ENCODE data around the gene RERE.

The RERE gene

DNA sequence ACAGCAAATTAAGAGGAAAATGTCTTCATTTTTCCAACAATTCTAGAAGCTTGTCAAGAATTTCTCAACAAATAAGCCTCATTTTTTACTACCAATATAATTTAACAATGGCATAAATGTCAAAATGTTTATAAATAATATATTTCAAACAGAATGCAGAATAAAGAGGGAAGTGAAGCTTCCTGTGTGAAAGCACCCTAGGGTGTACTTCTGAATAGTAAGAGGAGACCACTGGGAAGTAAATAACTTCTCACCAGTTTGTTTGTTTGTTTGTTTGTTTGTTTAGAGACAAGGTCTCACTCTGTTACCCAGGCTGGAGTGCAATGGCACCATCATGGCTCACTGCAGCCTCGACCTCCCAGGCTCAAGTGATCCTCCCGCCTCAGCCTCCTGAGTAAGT is 255.2 kb downstream of the RERE start:
- no peak overlapping the region for H3K4me3 ChIP-seq (ENCODE audit: insufficient read depth, low read length, poor library complexity, severe bottlenecking)
- no peaks in the 10 kb centered on the region for H3K79me2 ChIP-seq (ENCODE audit: insufficient read depth, low read length)
- H3K4me2 ChIP-seq (ENCODE audit: low read depth, low read length, poor library complexity, severe bottlenecking): peak overlapping the region; percentile 20
- H3K27me3 ChIP-seq (ENCODE audit: low read length): no peaks in the 10 kb centered on the region
- H3K9ac ChIP-seq (ENCODE audit: low read length): no peak overlapping the region
- H3K36me3 ChIP-seq (ENCODE audit: low read length): no peaks in the 10 kb centered on the region
- no peaks in the 10 kb centered on the region for H4K20me1 ChIP-seq (ENCODE audit: low read depth, low read length)
- no peaks in the 10 kb centered on the region for H3K9me3 ChIP-seq (ENCODE audit: insufficient read depth, low read length)
- H3K27ac ChIP-seq (ENCODE audit: low read depth, low read length): no peak overlapping the region
- TF ChIP-seq, protein P1, sequence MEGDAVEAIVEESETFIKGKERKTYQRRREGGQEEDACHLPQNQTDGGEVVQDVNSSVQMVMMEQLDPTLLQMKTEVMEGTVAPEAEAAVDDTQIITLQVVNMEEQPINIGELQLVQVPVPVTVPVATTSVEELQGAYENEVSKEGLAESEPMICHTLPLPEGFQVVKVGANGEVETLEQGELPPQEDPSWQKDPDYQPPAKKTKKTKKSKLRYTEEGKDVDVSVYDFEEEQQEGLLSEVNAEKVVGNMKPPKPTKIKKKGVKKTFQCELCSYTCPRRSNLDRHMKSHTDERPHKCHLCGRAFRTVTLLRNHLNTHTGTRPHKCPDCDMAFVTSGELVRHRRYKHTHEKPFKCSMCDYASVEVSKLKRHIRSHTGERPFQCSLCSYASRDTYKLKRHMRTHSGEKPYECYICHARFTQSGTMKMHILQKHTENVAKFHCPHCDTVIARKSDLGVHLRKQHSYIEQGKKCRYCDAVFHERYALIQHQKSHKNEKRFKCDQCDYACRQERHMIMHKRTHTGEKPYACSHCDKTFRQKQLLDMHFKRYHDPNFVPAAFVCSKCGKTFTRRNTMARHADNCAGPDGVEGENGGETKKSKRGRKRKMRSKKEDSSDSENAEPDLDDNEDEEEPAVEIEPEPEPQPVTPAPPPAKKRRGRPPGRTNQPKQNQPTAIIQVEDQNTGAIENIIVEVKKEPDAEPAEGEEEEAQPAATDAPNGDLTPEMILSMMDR (IDR thresholded peaks at IDR 0.05; ENCODE audit: insufficient read depth, low read length, poor library complexity, severe bottlenecking): no peak
- TF ChIP-seq EZH2phosphoT487 (conservative IDR thresholded peaks at IDR 0.05; ENCODE audit: low read length): no peak
- H2AFZ ChIP-seq (ENCODE audit: low read depth, low read length, severe bottlenecking): no peak overlapping the region
- no peaks in the 10 kb centered on the region for H3K9me2 ChIP-seq (replicated peaks; ENCODE audit: insufficient read depth, low read length)
- no peaks in the 10 kb centered on the region for H3F3A ChIP-seq (ENCODE audit: insufficient read depth)

DNA sequence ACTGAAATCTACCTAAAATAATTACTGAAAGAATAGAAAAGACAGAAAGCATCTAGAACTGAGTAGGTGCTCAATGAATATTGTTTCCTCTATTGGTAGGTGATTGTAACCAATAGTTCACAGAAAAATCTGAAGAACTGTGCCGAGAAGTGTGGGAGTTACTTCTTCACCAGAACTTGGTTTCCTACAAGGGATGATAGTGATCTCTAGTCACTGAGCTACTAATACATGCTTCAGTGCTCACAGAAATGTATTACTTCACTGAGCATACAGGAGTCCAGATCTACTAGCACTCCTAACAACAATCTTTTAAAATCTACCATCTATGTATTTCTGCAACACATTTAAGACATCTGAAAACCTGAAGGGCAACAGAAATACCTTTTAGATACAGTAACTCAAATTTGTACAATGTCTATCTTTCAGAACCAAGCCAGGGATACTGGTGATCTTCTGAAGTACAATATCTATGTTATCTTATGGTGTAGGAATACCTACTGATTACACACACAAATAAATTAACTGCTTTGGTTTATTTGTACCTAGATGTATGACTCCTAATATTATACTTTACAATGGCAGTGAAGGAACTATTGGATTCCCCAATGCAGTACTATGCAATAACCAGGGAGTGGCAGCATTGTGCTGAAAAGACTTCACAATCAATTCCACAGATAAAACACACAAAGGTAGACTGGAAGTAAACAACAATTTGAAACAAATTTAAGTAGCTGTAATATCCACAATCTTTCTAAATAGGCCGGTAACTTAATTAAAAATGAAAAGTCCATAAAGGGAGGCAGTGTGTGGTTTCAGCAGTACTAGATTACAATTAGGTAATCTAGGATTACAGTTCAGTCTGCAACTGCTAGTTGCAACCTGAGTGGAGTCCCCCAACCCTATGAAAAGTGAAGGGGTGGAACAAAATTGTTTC is 256.6 kb downstream of the RERE start:
- TF ChIP-seq EZH2phosphoT487 (conservative IDR thresholded peaks at IDR 0.05; ENCODE audit: low read length): no peak
- TF ChIP-seq, protein P1 (IDR thresholded peaks at IDR 0.05; ENCODE audit: insufficient read depth, low read length, poor library complexity, severe bottlenecking): peak; percentile 88
- no peak overlapping the region for H3K27ac ChIP-seq (ENCODE audit: low read depth, low read length)
- H3F3A ChIP-seq (ENCODE audit: insufficient read depth): no peaks in the 10 kb centered on the region
- no peaks in the 10 kb centered on the region for H3K27me3 ChIP-seq (ENCODE audit: low read length)
- H2AFZ ChIP-seq (ENCODE audit: low read depth, low read length, severe bottlenecking): no peak overlapping the region
- no peak overlapping the region for H3K4me2 ChIP-seq (ENCODE audit: low read depth, low read length, poor library complexity, severe bottlenecking)
- no peak overlapping the region for H3K9ac ChIP-seq (ENCODE audit: low read length)
- H3K36me3 ChIP-seq (ENCODE audit: low read length): no peaks in the 10 kb centered on the region
- H3K4me3 ChIP-seq (ENCODE audit: insufficient read depth, low read length, poor library complexity, severe bottlenecking): no peak overlapping the region
- no peaks in the 10 kb centered on the region for H4K20me1 ChIP-seq (ENCODE audit: low read depth, low read length)
- H3K79me2 ChIP-seq (ENCODE audit: insufficient read depth, low read length): no peaks in the 10 kb centered on the region
- no peaks in the 10 kb centered on the region for H3K9me3 ChIP-seq (ENCODE audit: insufficient read depth, low read length)
- no peaks in the 10 kb centered on the region for H3K9me2 ChIP-seq (replicated peaks; ENCODE audit: insufficient read depth, low read length)

DNA sequence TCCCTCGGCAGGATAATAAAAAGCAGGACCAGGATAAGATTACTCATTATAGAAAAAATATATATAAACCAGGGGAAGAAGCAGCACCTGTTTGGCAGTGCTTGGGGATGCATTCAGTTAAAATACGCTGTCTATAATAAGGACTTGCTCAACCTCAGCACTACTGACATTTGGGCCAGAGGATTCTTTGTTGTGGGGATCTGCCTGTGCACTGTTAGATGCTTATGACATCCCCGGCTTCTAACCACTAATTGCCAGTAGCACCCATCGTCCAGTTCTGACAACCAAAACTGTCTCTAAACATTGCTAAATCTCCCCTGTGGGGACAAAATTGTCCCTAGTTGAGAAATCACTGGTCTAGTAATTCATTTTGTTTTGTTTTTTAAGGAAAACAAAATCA is 257.4 kb downstream of the RERE start:
- no peaks in the 10 kb centered on the region for H3K79me2 ChIP-seq (ENCODE audit: insufficient read depth, low read length)
- H3K4me2 ChIP-seq (ENCODE audit: low read depth, low read length, poor library complexity, severe bottlenecking): no peak overlapping the region
- no peaks in the 10 kb centered on the region for H3F3A ChIP-seq (ENCODE audit: insufficient read depth)
- TF ChIP-seq, protein P1 (IDR thresholded peaks at IDR 0.05; ENCODE audit: insufficient read depth, low read length, poor library complexity, severe bottlenecking): no peak
- TF ChIP-seq EZH2phosphoT487 (conservative IDR thresholded peaks at IDR 0.05; ENCODE audit: low read length): no peak
- H2AFZ ChIP-seq (ENCODE audit: low read depth, low read length, severe bottlenecking): no peak overlapping the region
- H3K9me3 ChIP-seq (ENCODE audit: insufficient read depth, low read length): no peaks in the 10 kb centered on the region
- H3K27ac ChIP-seq (ENCODE audit: low read depth, low read length): no peak overlapping the region
- no peaks in the 10 kb centered on the region for H3K27me3 ChIP-seq (ENCODE audit: low read length)
- H3K4me3 ChIP-seq (ENCODE audit: insufficient read depth, low read length, poor library complexity, severe bottlenecking): no peak overlapping the region
- H3K9ac ChIP-seq (ENCODE audit: low read length): no peak overlapping the region
- no peaks in the 10 kb centered on the region for H4K20me1 ChIP-seq (ENCODE audit: low read depth, low read length)
- H3K9me2 ChIP-seq (replicated peaks; ENCODE audit: insufficient read depth, low read length): no peaks in the 10 kb centered on the region
- H3K36me3 ChIP-seq (ENCODE audit: low read length): no peaks in the 10 kb centered on the region

Data from SU-DHL-6 (cell line).